ENCODE data around the gene AVPR2. TPM values are rescaled to one million over a fixed set of nuclear protein-coding genes. Genes with fewer than 3 reads are reported as not detected.

AVPR2 gene
- 1 to 10 TPM; 1.6 to 3.7 (median 2.5) TPM for total RNA-seq
- 4.1 TPM for polyA plus RNA-seq
- long read RNA-seq, donor 1, transcript AVPR2-206 (4 exons, 1,784 nt): major isoform, 10 of 16 reads
- long read RNA-seq, donor 1, partial matches to known transcripts: 1 of 16 reads
- long read RNA-seq, donor 1, other reads (novel, unspliced or antisense): 4 of 16 reads
- long read RNA-seq, donor 2, partial matches to known transcripts: 0 of 5 reads
- long read RNA-seq, donor 2, other reads (novel, unspliced or antisense): 1 of 5 reads
- long read RNA-seq, donor 3, transcript AVPR2-206 (4 exons, 1,784 nt): major isoform, 21 of 27 reads
- long read RNA-seq, donor 3, partial matches to known transcripts: 2 of 27 reads
- long read RNA-seq, donor 3, other reads (novel, unspliced or antisense): 4 of 27 reads
- long read RNA-seq, donor 4, partial matches to known transcripts: 1 of 5 reads
- long read RNA-seq, donor 4, other reads (novel, unspliced or antisense): 0 of 5 reads

- H3K27me3 ChIP-seq (ENCODE audit: control insufficient read depth, insufficient read depth): no peaks in the 10 kb centered on the region
- peak within 1 kb of the TSS; percentile 53 for H3K27ac ChIP-seq (ENCODE audit: low read length)
- intact Hi-C loops (cut with DNase I): loop anchor here in 1 of 4 donors (10.0 kb wide), 1 partner anchor 99 kb away; no protein-coding TSS in a partner anchor
- no peaks in the 10 kb centered on the region for H3K4me1 ChIP-seq (ENCODE audit: control insufficient read depth, insufficient read depth, low read length)
- H3K9me3 ChIP-seq (ENCODE audit: control insufficient read depth, low read length): no peaks in the 10 kb centered on the region
- ATAC-seq (peak; percentile 61 to 65), DNase-seq (peak; percentile 46 to 81 (median 73))
- 39% methylated on average over 26 of the region's 26 CpGs for WGBS
- peak within 1 kb of the TSS; percentile 24 for H3K4me3 ChIP-seq (ENCODE audit: low read length)
These were observed at the start of gene AVPR2 for GRCh38 chrX:153903991-153904957. AVPR2 (plus strand) TSS chrX:153904673; CDS start chrX:153905146, 473 bp downstream.

- DNase-seq: no peak
- no peaks in the 10 kb centered on the region for H3K9me3 ChIP-seq (ENCODE audit: control insufficient read depth, low read length)
- H3K27me3 ChIP-seq (ENCODE audit: control insufficient read depth, insufficient read depth): no peaks in the 10 kb centered on the region
These were observed 49.8 kb upstream of the AVPR2 start for GRCh38 chrX:153854702-153855101.

GRCh38 chrX:153857348-153857903, 47.0 kb upstream of the AVPR2 start:
- no peak for DNase-seq
- H3K27ac ChIP-seq (ENCODE audit: low read length): no peak overlapping the region
- no peak overlapping the region for H3K4me3 ChIP-seq (ENCODE audit: low read length)
- WGBS: 81% methylated on average over 2 of the region's 2 CpGs
- H3K4me1 ChIP-seq (ENCODE audit: control insufficient read depth, insufficient read depth, low read length): no peaks in the 10 kb centered on the region
- intact Hi-C loops (cut with DNase I): no loop called here
- ATAC-seq: no peak
- H3K27me3 ChIP-seq (ENCODE audit: control insufficient read depth, insufficient read depth): no peaks in the 10 kb centered on the region
- H3K9me3 ChIP-seq (ENCODE audit: control insufficient read depth, low read length): no peaks in the 10 kb centered on the region

More at GRCh38 chrX:153854702-153855101, 49.8 kb upstream of the AVPR2 start:
- ATAC-seq: no peak
- Histone ChIP-seq H3K4me1 (ENCODE audit: control insufficient read depth, insufficient read depth, low read length) (no peaks in the 10 kb centered on the region), H3K4me3 (ENCODE audit: low read length) (no peak overlapping the region), H3K27ac (ENCODE audit: low read length) (no peak overlapping the region)
- intact Hi-C loops (cut with DNase I): no loop called here
- 79% methylated on average over 9 of the region's 9 CpGs for WGBS

GRCh38 chrX:153861151-153861550, 43.3 kb upstream of the AVPR2 start:
- DNase-seq (no peak), ATAC-seq (no peak)
- 74% methylated on average over 10 of the region's 10 CpGs for WGBS
- no peaks in the 10 kb centered on the region for H3K27me3 ChIP-seq (ENCODE audit: control insufficient read depth, insufficient read depth)
- no peaks in the 10 kb centered on the region for H3K9me3 ChIP-seq (ENCODE audit: control insufficient read depth, low read length)
- no peaks in the 10 kb centered on the region for H3K4me1 ChIP-seq (ENCODE audit: control insufficient read depth, insufficient read depth, low read length)
- intact Hi-C loops (cut with DNase I): no loop called here
- H3K4me3 ChIP-seq (ENCODE audit: low read length): no peak overlapping the region
- H3K27ac ChIP-seq (ENCODE audit: low read length): no peak overlapping the region

- Histone ChIP-seq H3K27ac (ENCODE audit: low read length) (no peak overlapping the region), H3K4me1 (ENCODE audit: control insufficient read depth, insufficient read depth, low read length) (no peaks in the 10 kb centered on the region), H3K9me3 (ENCODE audit: control insufficient read depth, low read length) (no peaks in the 10 kb centered on the region), H3K27me3 (ENCODE audit: control insufficient read depth, insufficient read depth) (no peaks in the 10 kb centered on the region), H3K4me3 (ENCODE audit: low read length) (no peak overlapping the region)
- intact Hi-C loops (cut with DNase I): no loop called here
- DNase-seq (no peak), ATAC-seq (no peak)
- WGBS: 74% methylated on average over 21 of the region's 21 CpGs
These were observed 42.7 kb upstream of the AVPR2 start for GRCh38 chrX:153861733-153862310.

GRCh38 chrX:153862369-153863250, 41.9 kb upstream of the AVPR2 start:
- 57% methylated on average over 22 of the region's 22 CpGs for WGBS
- H3K4me1 ChIP-seq (ENCODE audit: control insufficient read depth, insufficient read depth, low read length): no peaks in the 10 kb centered on the region
- no peak overlapping the region for H3K27ac ChIP-seq (ENCODE audit: low read length)
- no peaks in the 10 kb centered on the region for H3K9me3 ChIP-seq (ENCODE audit: control insufficient read depth, low read length)
- H3K27me3 ChIP-seq (ENCODE audit: control insufficient read depth, insufficient read depth): no peaks in the 10 kb centered on the region
- intact Hi-C loops (cut with DNase I): no loop called here
- DNase-seq: no peak
- no peak for ATAC-seq
- H3K4me3 ChIP-seq (ENCODE audit: low read length): no peak overlapping the region

- no peaks in the 10 kb centered on the region for H3K27me3 ChIP-seq (ENCODE audit: control insufficient read depth, insufficient read depth)
- ATAC-seq (no peak), DNase-seq (no peak)
- no peak overlapping the region for H3K4me3 ChIP-seq (ENCODE audit: low read length)
- intact Hi-C loops (cut with DNase I): no loop called here
- no peaks in the 10 kb centered on the region for H3K4me1 ChIP-seq (ENCODE audit: control insufficient read depth, insufficient read depth, low read length)
- 79% methylated on average over 28 of the region's 28 CpGs for WGBS
- no peak overlapping the region for H3K27ac ChIP-seq (ENCODE audit: low read length)
- no peaks in the 10 kb centered on the region for H3K9me3 ChIP-seq (ENCODE audit: control insufficient read depth, low read length)
These were observed 41.1 kb upstream of the AVPR2 start for GRCh38 chrX:153863251-153863991.

- Histone ChIP-seq H3K27me3 (ENCODE audit: control insufficient read depth, insufficient read depth) (no peaks in the 10 kb centered on the region), H3K9me3 (ENCODE audit: control insufficient read depth, low read length) (no peaks in the 10 kb centered on the region), H3K4me1 (ENCODE audit: control insufficient read depth, insufficient read depth, low read length) (no peaks in the 10 kb centered on the region), H3K4me3 (ENCODE audit: low read length) (no peak overlapping the region), H3K27ac (ENCODE audit: low read length) (no peak overlapping the region)
- DNase-seq (no peak), ATAC-seq (no peak)
- 88% methylated on average over 10 of the region's 10 CpGs for WGBS
- intact Hi-C loops (cut with DNase I): no loop called here
These were observed 40.4 kb upstream of the AVPR2 start for GRCh38 chrX:153864101-153864500.

GRCh38 chrX:153864561-153865320, 39.7 kb upstream of the AVPR2 start:
- WGBS: 79% methylated on average over 30 of the region's 30 CpGs
- DNase-seq (no peak), ATAC-seq (no peak)
- no peak overlapping the region for H3K27ac ChIP-seq (ENCODE audit: low read length)
- H3K9me3 ChIP-seq (ENCODE audit: control insufficient read depth, low read length): no peaks in the 10 kb centered on the region
- H3K4me1 ChIP-seq (ENCODE audit: control insufficient read depth, insufficient read depth, low read length): no peaks in the 10 kb centered on the region
- intact Hi-C loops (cut with DNase I): no loop called here
- H3K27me3 ChIP-seq (ENCODE audit: control insufficient read depth, insufficient read depth): no peaks in the 10 kb centered on the region
- no peak overlapping the region for H3K4me3 ChIP-seq (ENCODE audit: low read length)
